Prostate gland (tissue), 1 donor: Measurements from ENCODE around the gene PLA2G4D.

ENCODE experiments used
- POLR2A ChIP-seq: fragments of 450-650 bp; IDR thresholded peaks from one replicate; pipeline ENCODE4 v1.6.1; 2016; ENCODE audit warnings: antibody characterized with exemption, mild to moderate bottlenecking
- POLR2AphosphoS5 ChIP-seq: sonication (generic); formaldehyde crosslinking; IDR thresholded peaks from one replicate; pipeline ENCODE4 v1.6.1; 2017; ENCODE audit warnings: antibody characterized with exemption

DNA sequence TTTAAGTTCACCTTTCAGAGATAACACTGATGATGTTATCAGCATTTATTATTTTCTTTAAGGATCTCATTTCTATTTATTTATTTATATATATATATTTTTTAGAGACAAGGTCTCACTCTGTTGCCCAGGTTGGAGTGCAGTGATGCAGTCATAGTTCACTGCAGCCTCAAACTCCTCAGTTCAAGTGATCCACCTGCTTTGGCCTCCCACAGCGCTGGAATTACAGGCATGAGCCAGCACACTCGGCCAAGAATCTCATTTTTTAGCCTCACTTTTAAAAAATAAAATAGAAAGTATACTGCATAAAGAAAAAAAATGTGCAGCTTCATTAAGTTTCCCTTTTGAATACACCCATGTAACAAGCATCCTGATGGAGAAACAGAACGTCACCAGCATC, 35.6 kb downstream of the PLA2G4D start:
- TF ChIP-seq POLR2AphosphoS5 (no peak), POLR2A (no peak)
